Vagina (tissue), 2 donors: Measurements from ENCODE around the gene KIAA2012.

Experiments used
- POLR2A ChIP-seq, 2 donors: fragments of 450-650 bp; IDR thresholded peaks; one replicate each; pipeline ENCODE4 v1.6.1; 2017; ENCODE audit warnings: antibody characterized with exemption in 2 of 2, mild to moderate bottlenecking in 2 of 2, moderate library complexity in 2 of 2
- POLR2AphosphoS5 ChIP-seq, 2 donors: sonication (generic); formaldehyde crosslinking; IDR thresholded peaks; one replicate each; pipeline ENCODE4 v1.9.0; 2017; ENCODE audit warnings: antibody characterized with exemption in 2 of 2, mild to moderate bottlenecking in 2 of 2, low read depth in 1 of 2; ENCODE audit not compliant: insufficient read depth in 1 of 2
- TF ChIP-seq, protein P1 (sequence below), 3 experiments: fragments of 450-650 bp in 2 of 3; fragments of 200-600 bp in 1 of 3; sonication (generic) in 1 of 3; IDR thresholded peaks; one replicate each; pipeline ENCODE4 v1.5.1; 2017 to 2019; ENCODE audit warnings: antibody characterized with exemption in 3 of 3, mild to moderate bottlenecking in 2 of 3, moderate library complexity in 2 of 3

DNA sequence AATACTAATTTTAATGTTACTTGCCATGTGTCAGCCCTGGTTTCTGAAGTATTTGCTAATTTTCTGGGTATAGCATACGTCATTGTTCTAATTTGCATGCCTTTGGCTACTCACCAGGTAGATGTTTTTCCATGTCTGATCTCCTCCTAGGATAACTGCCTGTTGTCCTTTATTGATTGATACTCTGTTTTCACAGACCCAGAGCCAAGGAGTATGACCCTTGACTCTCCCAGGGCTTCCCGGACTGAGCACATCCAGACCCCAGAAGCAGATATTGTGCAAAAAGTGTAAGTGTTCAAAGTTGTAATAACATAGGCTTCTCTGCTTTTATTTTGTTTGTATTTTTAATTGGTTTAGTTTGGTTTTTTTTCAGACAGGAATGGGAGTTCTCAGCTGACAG, 111.5 kb downstream of the KIAA2012 start:
- no peak for TF ChIP-seq POLR2A (IDR thresholded peaks at IDR 0.05)
- TF ChIP-seq, protein P1, sequence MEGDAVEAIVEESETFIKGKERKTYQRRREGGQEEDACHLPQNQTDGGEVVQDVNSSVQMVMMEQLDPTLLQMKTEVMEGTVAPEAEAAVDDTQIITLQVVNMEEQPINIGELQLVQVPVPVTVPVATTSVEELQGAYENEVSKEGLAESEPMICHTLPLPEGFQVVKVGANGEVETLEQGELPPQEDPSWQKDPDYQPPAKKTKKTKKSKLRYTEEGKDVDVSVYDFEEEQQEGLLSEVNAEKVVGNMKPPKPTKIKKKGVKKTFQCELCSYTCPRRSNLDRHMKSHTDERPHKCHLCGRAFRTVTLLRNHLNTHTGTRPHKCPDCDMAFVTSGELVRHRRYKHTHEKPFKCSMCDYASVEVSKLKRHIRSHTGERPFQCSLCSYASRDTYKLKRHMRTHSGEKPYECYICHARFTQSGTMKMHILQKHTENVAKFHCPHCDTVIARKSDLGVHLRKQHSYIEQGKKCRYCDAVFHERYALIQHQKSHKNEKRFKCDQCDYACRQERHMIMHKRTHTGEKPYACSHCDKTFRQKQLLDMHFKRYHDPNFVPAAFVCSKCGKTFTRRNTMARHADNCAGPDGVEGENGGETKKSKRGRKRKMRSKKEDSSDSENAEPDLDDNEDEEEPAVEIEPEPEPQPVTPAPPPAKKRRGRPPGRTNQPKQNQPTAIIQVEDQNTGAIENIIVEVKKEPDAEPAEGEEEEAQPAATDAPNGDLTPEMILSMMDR (IDR thresholded peaks at IDR 0.05): no peak
- TF ChIP-seq POLR2AphosphoS5 (IDR thresholded peaks at IDR 0.05; ENCODE audit: insufficient read depth in 1 of 2, low read depth in 1 of 2): no peak
